22Rv1 (cell line): ENCODE measurements around the gene HOOK2.

Experiments
- ZFX ChIP-seq: fragments of 450-650 bp; IDR thresholded peaks from 2 replicates; pipeline ENCODE4 v1.6.1; 2017; ENCODE audit warnings: antibody characterized with exemption, borderline replicate concordance
- TF ChIP-seq, protein P1 (sequence below): fragments of 450-650 bp; IDR thresholded peaks from 2 replicates; pipeline ENCODE4 v1.5.1; 2017; ENCODE audit warnings: mild to moderate bottlenecking

DNA sequence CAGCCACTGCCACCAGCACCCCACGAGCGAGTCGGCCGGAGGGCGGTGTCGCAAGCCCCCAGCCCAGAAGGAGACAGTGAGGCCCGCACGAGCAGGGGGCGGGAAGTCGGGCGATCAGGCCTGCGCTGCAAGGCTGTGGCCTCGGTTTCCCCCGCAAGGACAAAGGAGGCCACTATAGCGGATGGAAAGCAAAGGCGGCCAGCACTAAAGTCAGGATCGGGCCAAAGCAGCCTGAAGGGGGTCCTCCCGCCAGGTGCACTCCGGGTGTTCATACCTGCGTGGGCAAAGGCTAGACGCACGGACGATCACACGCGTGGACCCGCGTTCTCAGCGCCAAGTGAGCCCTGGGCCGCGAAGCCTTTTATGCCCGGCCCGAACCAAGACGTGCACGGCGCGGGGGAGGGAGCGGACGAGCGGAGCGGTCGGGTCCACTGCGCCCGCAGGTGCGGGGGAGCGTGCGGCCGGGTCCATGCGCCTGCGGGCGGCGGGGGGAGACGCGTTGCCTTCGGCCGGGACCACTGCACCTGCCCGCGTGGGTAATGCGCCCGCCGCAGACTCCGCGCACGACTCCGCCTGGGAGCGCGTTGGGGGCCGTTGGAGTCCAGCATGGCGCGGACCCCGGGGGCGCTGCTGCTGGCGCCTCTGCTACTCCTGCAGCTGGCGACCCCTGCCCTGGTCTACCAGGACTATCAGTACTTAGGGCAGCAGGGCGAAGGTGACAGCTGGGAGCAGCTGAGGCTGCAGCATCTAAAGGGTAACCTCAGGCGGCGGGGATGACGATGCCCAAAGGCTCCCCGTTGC lies 26.3 kb upstream of the HOOK2 start, which contains the start of the genes PRDX2 and THSD8:
- TF ChIP-seq, protein P1, sequence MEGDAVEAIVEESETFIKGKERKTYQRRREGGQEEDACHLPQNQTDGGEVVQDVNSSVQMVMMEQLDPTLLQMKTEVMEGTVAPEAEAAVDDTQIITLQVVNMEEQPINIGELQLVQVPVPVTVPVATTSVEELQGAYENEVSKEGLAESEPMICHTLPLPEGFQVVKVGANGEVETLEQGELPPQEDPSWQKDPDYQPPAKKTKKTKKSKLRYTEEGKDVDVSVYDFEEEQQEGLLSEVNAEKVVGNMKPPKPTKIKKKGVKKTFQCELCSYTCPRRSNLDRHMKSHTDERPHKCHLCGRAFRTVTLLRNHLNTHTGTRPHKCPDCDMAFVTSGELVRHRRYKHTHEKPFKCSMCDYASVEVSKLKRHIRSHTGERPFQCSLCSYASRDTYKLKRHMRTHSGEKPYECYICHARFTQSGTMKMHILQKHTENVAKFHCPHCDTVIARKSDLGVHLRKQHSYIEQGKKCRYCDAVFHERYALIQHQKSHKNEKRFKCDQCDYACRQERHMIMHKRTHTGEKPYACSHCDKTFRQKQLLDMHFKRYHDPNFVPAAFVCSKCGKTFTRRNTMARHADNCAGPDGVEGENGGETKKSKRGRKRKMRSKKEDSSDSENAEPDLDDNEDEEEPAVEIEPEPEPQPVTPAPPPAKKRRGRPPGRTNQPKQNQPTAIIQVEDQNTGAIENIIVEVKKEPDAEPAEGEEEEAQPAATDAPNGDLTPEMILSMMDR, result no peak
- TF ChIP-seq ZFX, result no peak
